OCI-LY1 (cell line): ENCODE measurements around the gene FOXM1.

ENCODE experiments used
- EZH2 ChIP-seq: fragments of 200-600 bp; sonication (generic), shearing (Covaris generic); IDR thresholded peaks from 2 replicates; pipeline ENCODE4 v1.8.0; 2017; ENCODE audit warnings: borderline replicate concordance, mixed run types, mild to moderate bottlenecking, antibody characterized with exemption, low read length, moderate library complexity, mixed read lengths
- TF ChIP-seq, protein P1 (sequence below): fragments of 200-600 bp; sonication (generic), shearing (Covaris generic); IDR thresholded peaks from 2 replicates; pipeline ENCODE4 v1.5.1; 2017; ENCODE audit warnings: mild to moderate bottlenecking, antibody characterized with exemption, low read length, moderate library complexity, mixed read lengths

DNA sequence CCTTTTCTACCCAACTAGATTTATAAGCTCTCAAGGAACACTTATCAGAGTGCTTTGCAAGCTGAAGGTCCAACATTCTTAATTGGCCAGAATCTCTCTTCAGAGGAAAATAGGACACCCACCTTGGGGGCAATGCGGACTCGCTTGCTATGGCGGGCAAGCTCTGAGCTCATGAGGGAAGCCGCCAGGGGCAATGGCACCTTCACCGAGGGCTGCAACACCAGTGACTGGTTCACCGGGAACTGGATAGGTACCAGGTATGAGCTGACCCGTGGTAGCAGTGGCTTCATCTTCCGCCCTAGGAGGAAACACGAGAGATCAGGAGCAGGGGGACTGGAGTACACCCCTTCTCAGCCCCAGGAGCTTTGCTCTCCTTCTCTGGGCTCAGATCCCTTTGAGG is 12.8 kb downstream of the FOXM1 start:
- no peak for TF ChIP-seq EZH2
- TF ChIP-seq, protein P1, sequence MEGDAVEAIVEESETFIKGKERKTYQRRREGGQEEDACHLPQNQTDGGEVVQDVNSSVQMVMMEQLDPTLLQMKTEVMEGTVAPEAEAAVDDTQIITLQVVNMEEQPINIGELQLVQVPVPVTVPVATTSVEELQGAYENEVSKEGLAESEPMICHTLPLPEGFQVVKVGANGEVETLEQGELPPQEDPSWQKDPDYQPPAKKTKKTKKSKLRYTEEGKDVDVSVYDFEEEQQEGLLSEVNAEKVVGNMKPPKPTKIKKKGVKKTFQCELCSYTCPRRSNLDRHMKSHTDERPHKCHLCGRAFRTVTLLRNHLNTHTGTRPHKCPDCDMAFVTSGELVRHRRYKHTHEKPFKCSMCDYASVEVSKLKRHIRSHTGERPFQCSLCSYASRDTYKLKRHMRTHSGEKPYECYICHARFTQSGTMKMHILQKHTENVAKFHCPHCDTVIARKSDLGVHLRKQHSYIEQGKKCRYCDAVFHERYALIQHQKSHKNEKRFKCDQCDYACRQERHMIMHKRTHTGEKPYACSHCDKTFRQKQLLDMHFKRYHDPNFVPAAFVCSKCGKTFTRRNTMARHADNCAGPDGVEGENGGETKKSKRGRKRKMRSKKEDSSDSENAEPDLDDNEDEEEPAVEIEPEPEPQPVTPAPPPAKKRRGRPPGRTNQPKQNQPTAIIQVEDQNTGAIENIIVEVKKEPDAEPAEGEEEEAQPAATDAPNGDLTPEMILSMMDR, result no peak
